Activated T-helper 17 cell treated with anti-CD3 and anti-CD28 coated beads, Interleukin-2, amount 50 U/mL, for 72 hours (primary cell): ENCODE results near the gene MAP7D1. TPM values are rescaled to one million over a fixed set of nuclear protein-coding genes. Genes with fewer than 3 reads are reported as not detected.
A peak's percentile ranks its signal among the peaks of the same experiment; 100 is the strongest.

Experiments used
- ATAC-seq: fragments of 150-1000 bp; cut with Tn5 transposase; replicated peaks from 2 replicates; pipeline ENCODE4 v1.10.0; 2021; ENCODE audit warnings: mild to moderate bottlenecking, moderate library complexity
- H3K27ac Mint-ChIP-seq: one replicate; pipeline ENCODE4 v1.8.0; 2022; ENCODE audit warnings: mixed read lengths
- H3K27me3 Mint-ChIP-seq: one replicate; pipeline ENCODE4 v1.8.0; 2022; ENCODE audit warnings: mixed read lengths
- H3K36me3 Mint-ChIP-seq: one replicate; pipeline ENCODE4 v1.8.0; 2022; ENCODE audit warnings: low read depth, mild to moderate bottlenecking, mixed read lengths
- H3K4me1 Mint-ChIP-seq: one replicate; pipeline ENCODE4 v1.8.0; 2022; ENCODE audit warnings: mixed read lengths
- H3K4me3 Mint-ChIP-seq: one replicate; pipeline ENCODE4 v1.8.0; 2022; ENCODE audit warnings: mild to moderate bottlenecking, mixed read lengths
- H3K9me3 Mint-ChIP-seq: one replicate; pipeline ENCODE4 v1.8.0; 2022; ENCODE audit warnings: mixed read lengths
- total RNA-seq, 2 donors: library from RNA; stranded (reverse); gene quantifications; one replicate each; pipeline ENCODE4 v1.2.3, GENCODE V29; 2022

MAP7D1 gene
- total RNA-seq, result 100 to 1,000 TPM in 1 of 2 donors, 10 to 100 TPM in 1; 97.9 to 164 TPM

GRCh38 chr1:36155408-36156328 lies at the start of gene MAP7D1:
TSS of gene MAP7D1 (plus strand) at chr1:36156160. CDS start at chr1:36156418, 258 bp downstream.
- Mint-ChIP-seq H3K27ac (peak within 1 kb of the TSS; percentile 94), H3K4me3 (peak within 1 kb of the TSS; percentile 95), H3K4me1 (peaks cover 34% of the 10 kb centered on the region), H3K36me3 (peaks cover 22% of the 10 kb centered on the region), H3K9me3 (no peaks in the 10 kb centered on the region), H3K27me3 (no peaks in the 10 kb centered on the region)
- ATAC-seq, result peak; percentile 72

DNA sequence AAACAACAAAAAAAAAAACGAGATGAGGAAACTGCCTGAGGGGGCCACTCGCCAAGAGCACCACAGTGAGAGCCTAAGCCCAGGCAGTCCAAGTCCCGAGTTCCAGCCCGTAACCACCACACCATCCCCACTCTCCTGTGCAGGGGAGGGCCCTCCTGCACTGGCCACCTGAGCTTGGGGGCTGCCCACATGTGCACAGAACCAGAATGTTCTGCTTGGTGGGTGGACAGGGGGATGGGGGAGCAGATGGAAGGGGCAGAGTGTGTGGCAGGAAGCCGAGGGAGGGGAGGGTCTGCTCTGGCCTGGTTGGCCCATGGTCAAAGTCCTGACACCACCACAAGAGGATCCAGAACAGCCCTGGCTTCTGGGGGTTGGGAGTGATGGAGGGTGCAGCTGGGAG lies 49.7 kb upstream of the MAP7D1 start:
- Mint-ChIP-seq H3K36me3 (no peaks in the 10 kb centered on the region), H3K4me1 (peaks cover 8% of the 10 kb centered on the region), H3K4me3 (no peak overlapping the region), H3K9me3 (no peaks in the 10 kb centered on the region), H3K27me3 (no peaks in the 10 kb centered on the region), H3K27ac (no peak overlapping the region)
- no peak for ATAC-seq

GRCh38 chr1:36107394-36107793 lies 48.6 kb upstream of the MAP7D1 start:
- no peak for ATAC-seq
- no peaks in the 10 kb centered on the region for H3K27me3 Mint-ChIP-seq
- no peaks in the 10 kb centered on the region for H3K36me3 Mint-ChIP-seq
- H3K4me3 Mint-ChIP-seq, result no peak overlapping the region
- H3K27ac Mint-ChIP-seq, result no peak overlapping the region
- no peaks in the 10 kb centered on the region for H3K9me3 Mint-ChIP-seq
- peaks cover 11% of the 10 kb centered on the region for H3K4me1 Mint-ChIP-seq

DNA sequence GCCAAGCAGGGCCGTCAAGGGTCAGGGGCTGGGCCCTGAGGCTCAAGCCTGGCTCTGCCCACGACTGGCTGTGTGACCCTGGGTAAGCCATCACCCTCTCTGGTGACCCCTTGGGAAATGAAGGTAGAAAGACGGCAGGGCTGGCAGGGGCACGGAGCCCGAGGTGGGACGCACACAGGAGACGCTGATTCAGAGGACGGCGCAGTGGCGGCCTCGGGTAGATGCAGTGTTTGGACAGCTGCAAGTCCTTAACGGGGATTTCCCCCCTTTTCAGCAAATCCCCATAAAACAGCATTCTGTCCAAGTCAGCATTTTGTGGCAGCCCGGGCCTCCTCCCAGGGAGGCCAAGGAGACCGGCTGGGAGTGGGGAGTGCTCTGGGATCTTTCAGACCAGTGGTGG lies 47.6 kb upstream of the MAP7D1 start:
- H3K36me3 Mint-ChIP-seq, result no peaks in the 10 kb centered on the region
- no peaks in the 10 kb centered on the region for H3K9me3 Mint-ChIP-seq
- H3K27ac Mint-ChIP-seq, result peak overlapping the region; percentile 48
- no peak overlapping the region for H3K4me3 Mint-ChIP-seq
- ATAC-seq, result no peak
- H3K4me1 Mint-ChIP-seq, result peaks cover 11% of the 10 kb centered on the region
- no peaks in the 10 kb centered on the region for H3K27me3 Mint-ChIP-seq

DNA sequence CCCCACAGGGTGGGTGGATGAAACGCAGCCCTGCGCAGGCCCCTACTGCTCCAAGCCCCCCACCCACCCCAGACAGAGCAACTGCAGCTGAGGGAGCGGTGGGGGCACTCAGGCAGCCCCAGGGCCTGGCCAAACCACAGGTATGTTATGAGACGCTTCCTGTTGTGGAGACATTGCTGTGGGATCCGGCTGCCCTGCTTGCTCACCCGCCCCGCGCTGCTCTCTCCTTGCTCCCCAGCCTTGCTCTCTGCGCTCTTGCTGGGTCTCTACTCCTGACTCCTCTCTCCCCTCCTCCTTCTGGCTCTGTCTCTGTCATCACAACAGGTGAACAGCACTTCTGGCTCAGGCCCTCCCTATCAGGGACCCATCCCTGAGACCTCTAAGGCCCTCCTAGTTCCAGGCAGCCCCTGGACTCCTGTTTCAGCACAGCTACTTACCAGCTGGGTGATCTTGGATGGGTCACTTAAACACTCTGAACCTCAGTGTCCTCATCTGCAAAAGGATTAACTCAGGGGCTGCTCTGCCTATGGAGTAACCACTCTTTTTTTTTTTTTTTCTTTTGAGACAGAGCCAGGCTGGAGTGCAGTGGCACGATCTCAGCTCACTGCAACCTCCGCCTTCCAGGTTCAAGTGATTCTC lies 46.8 kb upstream of the MAP7D1 start:
- Mint-ChIP-seq H3K27ac (peak overlapping the region; percentile 71), H3K36me3 (no peaks in the 10 kb centered on the region), H3K27me3 (no peaks in the 10 kb centered on the region), H3K9me3 (no peaks in the 10 kb centered on the region), H3K4me3 (peak overlapping the region; percentile 12), H3K4me1 (peaks cover 11% of the 10 kb centered on the region)
- peak; percentile 96 for ATAC-seq

- H3K27ac Mint-ChIP-seq, result peak overlapping the region; percentile 85
- peaks cover 11% of the 10 kb centered on the region for H3K4me1 Mint-ChIP-seq
- H3K4me3 Mint-ChIP-seq, result no peak overlapping the region
- ATAC-seq, result no peak
- no peaks in the 10 kb centered on the region for H3K36me3 Mint-ChIP-seq
- no peaks in the 10 kb centered on the region for H3K27me3 Mint-ChIP-seq
- no peaks in the 10 kb centered on the region for H3K9me3 Mint-ChIP-seq
These were observed 44.8 kb upstream of the MAP7D1 start for GRCh38 chr1:36111151-36111550.

DNA sequence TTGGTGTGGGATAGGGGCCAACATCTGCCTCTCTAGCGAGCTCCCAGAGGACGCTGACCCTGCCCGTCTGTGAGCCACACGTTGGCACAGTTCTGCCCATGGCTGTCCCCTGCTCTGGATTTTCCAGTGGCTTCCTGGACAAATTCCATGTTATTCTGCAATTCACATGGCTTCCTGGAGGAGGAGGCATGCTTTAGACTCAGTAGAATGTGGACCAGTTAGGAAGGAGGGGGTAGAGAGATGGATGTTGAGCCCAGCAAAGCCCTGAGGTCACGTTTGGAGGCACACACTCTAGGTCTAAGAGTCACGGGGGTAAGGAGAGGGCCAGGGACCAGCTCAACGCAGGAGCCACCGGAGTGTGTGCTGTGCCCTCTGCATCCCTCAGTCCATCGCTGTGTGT lies 43.1 kb upstream of the MAP7D1 start:
- ATAC-seq, result no peak
- no peaks in the 10 kb centered on the region for H3K36me3 Mint-ChIP-seq
- H3K9me3 Mint-ChIP-seq, result no peaks in the 10 kb centered on the region
- peaks cover 11% of the 10 kb centered on the region for H3K4me1 Mint-ChIP-seq
- H3K27me3 Mint-ChIP-seq, result no peaks in the 10 kb centered on the region
- peak overlapping the region; percentile 4 for H3K27ac Mint-ChIP-seq
- no peak overlapping the region for H3K4me3 Mint-ChIP-seq

- no peaks in the 10 kb centered on the region for H3K9me3 Mint-ChIP-seq
- no peaks in the 10 kb centered on the region for H3K36me3 Mint-ChIP-seq
- no peak overlapping the region for H3K27ac Mint-ChIP-seq
- no peak for ATAC-seq
- H3K4me1 Mint-ChIP-seq, result peaks cover 6% of the 10 kb centered on the region
- no peaks in the 10 kb centered on the region for H3K27me3 Mint-ChIP-seq
- H3K4me3 Mint-ChIP-seq, result no peak overlapping the region
These were observed 41.6 kb upstream of the MAP7D1 start for GRCh38 chr1:36114371-36114770.

GRCh38 chr1:36115200-36115669 lies 40.7 kb upstream of the MAP7D1 start:
- H3K27ac Mint-ChIP-seq, result no peak overlapping the region

GRCh38 chr1:36115931-36116330 lies 40.0 kb upstream of the MAP7D1 start:
- Mint-ChIP-seq H3K4me1 (peaks cover 6% of the 10 kb centered on the region), H3K9me3 (no peaks in the 10 kb centered on the region), H3K27me3 (peaks cover 3% of the 10 kb centered on the region), H3K4me3 (no peak overlapping the region), H3K36me3 (no peaks in the 10 kb centered on the region), H3K27ac (no peak overlapping the region)
- ATAC-seq, result no peak

More at GRCh38 chr1:36115200-36115669, 40.7 kb upstream of the MAP7D1 start:
- no peaks in the 10 kb centered on the region for H3K36me3 Mint-ChIP-seq
- H3K4me3 Mint-ChIP-seq, result no peak overlapping the region
- ATAC-seq, result no peak
- peaks cover 3% of the 10 kb centered on the region for H3K27me3 Mint-ChIP-seq
- H3K4me1 Mint-ChIP-seq, result peaks cover 6% of the 10 kb centered on the region
- H3K9me3 Mint-ChIP-seq, result no peaks in the 10 kb centered on the region

DNA sequence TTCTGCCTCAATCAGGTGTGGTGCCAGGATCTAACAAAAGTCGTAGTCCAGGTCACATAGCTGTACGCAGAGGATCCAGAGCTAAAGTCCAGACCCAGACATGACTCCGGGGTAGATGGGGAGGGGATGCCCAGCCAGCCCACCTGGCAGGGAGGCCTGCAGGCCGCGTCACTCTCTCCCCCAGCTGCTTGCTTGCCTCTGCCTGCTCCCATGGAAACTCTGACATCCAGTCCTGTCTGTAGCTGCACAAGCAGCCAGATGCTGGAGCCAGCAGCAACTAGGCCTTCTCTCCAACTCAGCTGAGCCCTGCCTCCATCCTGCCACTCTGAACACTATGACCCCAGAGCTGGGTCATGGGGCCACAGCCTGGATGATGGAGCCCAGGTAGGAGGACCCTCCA lies 39.1 kb upstream of the MAP7D1 start:
- peaks cover 4% of the 10 kb centered on the region for H3K27me3 Mint-ChIP-seq
- no peaks in the 10 kb centered on the region for H3K36me3 Mint-ChIP-seq
- no peak overlapping the region for H3K4me3 Mint-ChIP-seq
- no peaks in the 10 kb centered on the region for H3K9me3 Mint-ChIP-seq
- no peaks in the 10 kb centered on the region for H3K4me1 Mint-ChIP-seq
- no peak for ATAC-seq
- H3K27ac Mint-ChIP-seq, result no peak overlapping the region

DNA sequence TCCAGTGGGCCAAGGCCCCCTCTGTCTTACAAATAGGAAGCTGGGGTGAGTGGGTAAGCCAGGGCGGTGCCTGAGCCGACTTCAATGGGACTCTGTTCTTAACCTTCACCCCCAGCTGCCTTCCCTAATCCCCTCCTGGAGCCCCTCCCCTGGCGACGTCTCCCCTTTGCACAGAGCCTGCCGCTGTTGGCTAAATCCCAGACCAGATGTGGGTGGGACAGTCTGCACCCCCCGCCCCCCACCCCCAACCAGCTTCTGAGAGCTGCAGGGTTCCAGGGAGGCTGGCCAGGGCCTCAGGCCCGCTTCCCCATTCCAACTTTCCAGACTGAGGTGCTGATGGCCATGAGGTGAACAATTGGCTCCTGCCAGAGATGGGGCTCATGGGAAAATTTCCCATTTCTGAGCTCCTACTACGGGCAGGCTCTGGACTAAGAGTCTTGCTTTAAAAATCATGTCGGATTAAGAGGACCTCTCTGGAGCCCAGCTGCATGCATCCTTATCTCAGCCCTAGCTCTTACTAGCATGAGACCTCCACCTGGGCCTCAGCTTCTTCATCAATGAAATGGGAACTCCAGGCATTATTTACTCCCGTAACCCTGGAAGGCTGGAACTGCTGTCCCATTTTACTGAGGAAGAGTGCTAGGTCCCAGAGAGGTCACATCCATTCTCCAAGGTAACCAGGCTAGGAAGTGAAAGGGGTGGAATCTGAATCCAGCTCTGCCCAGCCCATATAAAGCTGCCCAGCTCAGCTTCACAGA lies 37.3 kb upstream of the MAP7D1 start:
- Mint-ChIP-seq H3K27ac (no peak overlapping the region), H3K36me3 (no peaks in the 10 kb centered on the region), H3K27me3 (peaks cover 21% of the 10 kb centered on the region), H3K4me1 (peaks cover 10% of the 10 kb centered on the region), H3K4me3 (no peak overlapping the region), H3K9me3 (no peaks in the 10 kb centered on the region)
- no peak for ATAC-seq

DNA sequence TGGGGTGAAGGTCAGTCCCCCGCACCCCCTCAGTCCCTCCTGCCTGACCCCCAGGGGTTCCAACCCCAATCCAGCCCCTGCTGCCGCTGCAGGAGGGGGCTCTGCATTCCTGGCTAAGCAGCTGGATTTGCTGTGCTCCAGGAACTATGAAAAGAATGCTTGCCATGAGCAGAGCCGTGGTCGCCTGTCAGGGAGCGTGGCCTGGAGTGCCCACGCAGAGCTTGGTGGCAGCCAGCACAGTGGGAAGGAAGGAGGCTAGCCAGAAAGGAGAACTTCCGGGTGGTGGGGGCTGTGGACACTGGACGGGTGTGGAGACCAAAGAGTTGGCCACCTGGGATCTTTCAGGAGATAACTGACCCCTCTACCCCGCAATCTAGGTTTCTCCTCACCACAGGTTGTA lies 36.5 kb upstream of the MAP7D1 start:
- no peak for ATAC-seq
- no peaks in the 10 kb centered on the region for H3K9me3 Mint-ChIP-seq
- H3K4me3 Mint-ChIP-seq, result no peak overlapping the region
- H3K27me3 Mint-ChIP-seq, result peaks cover 28% of the 10 kb centered on the region
- H3K36me3 Mint-ChIP-seq, result no peaks in the 10 kb centered on the region
- no peak overlapping the region for H3K27ac Mint-ChIP-seq
- peaks cover 11% of the 10 kb centered on the region for H3K4me1 Mint-ChIP-seq
